NCI-H510A (cell line): Measurements from ENCODE around the gene ADAMTS15.

Experiments
- DNase-seq: peaks from one replicate; lab custom pipeline; 2025; lab: John Stamatoyannopoulos, UW

Gene ADAMTS15

GRCh38 chr11:130514851-130515250 lies 66.4 kb downstream of the ADAMTS15 start:
- no peak for DNase-seq

- no peak for DNase-seq
Observed at GRCh38 chr11:130515829-130516553, 67.5 kb downstream of the ADAMTS15 start.

- no peak for DNase-seq
Observed at GRCh38 chr11:130516554-130517505, 68.4 kb downstream of the ADAMTS15 start.

GRCh38 chr11:130518164-130518680 lies 69.8 kb downstream of the ADAMTS15 start:
- DNase-seq: no peak

GRCh38 chr11:130519128-130519932 lies 70.9 kb downstream of the ADAMTS15 start:
- no peak for DNase-seq

- DNase-seq: no peak
Observed at GRCh38 chr11:130520271-130520671, 71.8 kb downstream of the ADAMTS15 start.

- no peak for DNase-seq
Observed at GRCh38 chr11:130522284-130522961, 74.0 kb downstream of the ADAMTS15 start.

GRCh38 chr11:130523166-130523565 lies 74.7 kb downstream of the ADAMTS15 start:
- no peak for DNase-seq

- no peak for DNase-seq
Observed at GRCh38 chr11:130523609-130524008, 75.2 kb downstream of the ADAMTS15 start.

- DNase-seq: no peak
Observed at GRCh38 chr11:130524132-130524790, 75.8 kb downstream of the ADAMTS15 start.

- DNase-seq: no peak
Observed at GRCh38 chr11:130525307-130525706, 76.9 kb downstream of the ADAMTS15 start.
